ENCODE data around the gene TLN1. TPM values are rescaled to one million over a fixed set of nuclear protein-coding genes. Genes with fewer than 3 reads are reported as not detected.

TLN1 gene
- total RNA-seq, 4 donors from 2014 or later: 934 to 1,435 (median 1,196) TPM

GRCh38 chr9:35685506-35685905, 46.5 kb downstream of the TLN1 start:
- Histone ChIP-seq H3K4me3 (peak overlapping the region; percentile 72 to 90 (median 86)), H3K9me3 (no peaks in the 10 kb centered on the region), H3K27ac (replicated peaks in 1 of 4) (peak overlapping the region; percentile 95 to 98 (median 96)), H3K36me3 (peaks cover 46 to 70% (median 64%) of the 10 kb centered on the region in 4 donors), H3K4me1 (peaks cover 27 to 69% (median 50%) of the 10 kb centered on the region in 4 donors), H3K27me3 (no peaks in the 10 kb centered on the region)
- TF ChIP-seq CTCF (IDR thresholded peaks at IDR 0.05): no peak
- peak in 1 of 2 donors; percentile 8 for TF ChIP-seq POLR2AphosphoS5 (IDR thresholded peaks at IDR 0.05)
- no peak for DNase-seq (ENCODE audit: extremely low spot score)
- WGBS: 65% methylated on average over 7 of the region's 13 CpGs
- intact Hi-C loops (cut with DNase I): no loop called here

GRCh38 chr9:35684921-35685320, 47.1 kb downstream of the TLN1 start:
- 60% methylated on average over 1 of the region's 10 CpGs for WGBS
- no peaks in the 10 kb centered on the region for H3K9me3 ChIP-seq
- H3K27ac ChIP-seq (replicated peaks in 1 of 4): peak overlapping the region; percentile 95 to 98 (median 96)
- H3K4me3 ChIP-seq: peak overlapping the region; percentile 72 to 90 (median 86)
- H3K36me3 ChIP-seq: peaks cover 46 to 70% (median 64%) of the 10 kb centered on the region in 4 donors
- peaks cover 27 to 71% (median 47%) of the 10 kb centered on the region in 4 donors for H3K4me1 ChIP-seq
- no peaks in the 10 kb centered on the region for H3K27me3 ChIP-seq
- intact Hi-C loops (cut with DNase I): no loop called here
- TF ChIP-seq POLR2AphosphoS5 (IDR thresholded peaks at IDR 0.05): peak in 1 of 2 donors; percentile 48
- no peak for TF ChIP-seq CTCF (IDR thresholded peaks at IDR 0.05)
- DNase-seq (ENCODE audit: extremely low spot score): no peak

GRCh38 chr9:35683323-35683722, 48.7 kb downstream of the TLN1 start:
- H3K27me3 ChIP-seq: no peaks in the 10 kb centered on the region
- H3K9me3 ChIP-seq: no peaks in the 10 kb centered on the region
- H3K4me3 ChIP-seq: peak overlapping the region; percentile 72 to 90 (median 86)
- peak overlapping the region; percentile 95 to 98 (median 96) for H3K27ac ChIP-seq (replicated peaks in 1 of 4)
- intact Hi-C loops (cut with DNase I): no loop called here
- peaks cover 46 to 68% (median 58%) of the 10 kb centered on the region in 4 donors for H3K36me3 ChIP-seq
- TF ChIP-seq EP300 (IDR thresholded peaks at IDR 0.05) (no peak), POLR2AphosphoS5 (IDR thresholded peaks at IDR 0.05) (no peak), POLR2A (IDR thresholded peaks at IDR 0.05; ENCODE audit: low read depth) (no peak), CTCF (IDR thresholded peaks at IDR 0.05) (no peak)
- WGBS: 40% methylated on average over 2 of the region's 2 CpGs
- no peak for DNase-seq (ENCODE audit: extremely low spot score)
- peaks cover 22 to 63% (median 44%) of the 10 kb centered on the region in 4 donors for H3K4me1 ChIP-seq

- Histone ChIP-seq H3K27ac (replicated peaks in 1 of 4) (peak overlapping the region; percentile 95 to 98 (median 96)), H3K36me3 (peaks cover 46 to 62% (median 52%) of the 10 kb centered on the region in 4 donors), H3K9me3 (no peaks in the 10 kb centered on the region), H3K27me3 (no peaks in the 10 kb centered on the region), H3K4me1 (peaks cover 22 to 63% (median 42%) of the 10 kb centered on the region in 4 donors), H3K4me3 (peak overlapping the region; percentile 72 to 90 (median 86))
- intact Hi-C loops (cut with DNase I): no loop called here
- DNase-seq (ENCODE audit: extremely low spot score): no peak
- WGBS: 53% methylated on average over 9 of the region's 10 CpGs
- TF ChIP-seq CTCF (IDR thresholded peaks at IDR 0.05) (no peak), EP300 (IDR thresholded peaks at IDR 0.05) (no peak), POLR2AphosphoS5 (IDR thresholded peaks at IDR 0.05) (peak in 1 of 2 donors; percentile 19), POLR2A (IDR thresholded peaks at IDR 0.05; ENCODE audit: low read depth) (peak; percentile 7)
Observed at GRCh38 chr9:35682520-35683315, 49.3 kb downstream of the TLN1 start.

Measured in esophagus muscularis mucosa (tissue), 4 donors.